ENCODE data around the gene KAZN.

DNA sequence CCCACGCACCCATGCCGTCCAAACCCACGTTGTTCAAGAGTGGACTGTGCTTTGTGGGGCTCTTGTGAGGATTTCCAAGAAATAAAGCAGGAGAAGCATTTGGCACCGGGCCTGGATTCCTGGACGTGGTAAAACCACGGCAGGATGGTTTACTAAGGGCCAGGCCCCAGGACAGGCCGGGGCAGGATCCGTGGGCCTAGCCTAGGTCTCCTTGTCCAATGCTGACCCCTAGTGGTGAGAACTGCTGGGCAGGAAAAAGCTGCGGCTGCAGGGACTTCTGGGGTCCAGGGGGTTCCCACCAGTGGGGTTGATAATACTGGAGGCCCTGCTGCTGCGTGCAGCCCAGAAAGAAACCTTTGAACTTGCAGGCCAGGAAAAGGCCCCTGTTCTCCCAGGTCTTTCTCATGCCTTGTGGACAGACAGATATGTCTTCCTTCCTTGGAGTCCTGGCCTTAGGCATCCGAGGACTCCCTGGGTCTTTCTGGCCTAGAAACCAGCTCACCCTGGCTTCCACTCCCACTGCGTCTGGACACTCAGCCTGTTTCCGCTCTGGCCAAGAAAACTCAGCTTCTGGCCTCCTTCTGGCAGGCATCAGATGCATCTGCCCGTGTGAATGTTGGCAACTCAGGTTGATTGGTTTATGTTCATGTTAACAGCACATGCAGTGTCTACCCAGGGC, 448.1 kb downstream of the KAZN start:
- TF ChIP-seq GLI4 (tag by site-specific recombination; IDR thresholded peaks at IDR 0.05): no peak
- TF ChIP-seq, protein P1, sequence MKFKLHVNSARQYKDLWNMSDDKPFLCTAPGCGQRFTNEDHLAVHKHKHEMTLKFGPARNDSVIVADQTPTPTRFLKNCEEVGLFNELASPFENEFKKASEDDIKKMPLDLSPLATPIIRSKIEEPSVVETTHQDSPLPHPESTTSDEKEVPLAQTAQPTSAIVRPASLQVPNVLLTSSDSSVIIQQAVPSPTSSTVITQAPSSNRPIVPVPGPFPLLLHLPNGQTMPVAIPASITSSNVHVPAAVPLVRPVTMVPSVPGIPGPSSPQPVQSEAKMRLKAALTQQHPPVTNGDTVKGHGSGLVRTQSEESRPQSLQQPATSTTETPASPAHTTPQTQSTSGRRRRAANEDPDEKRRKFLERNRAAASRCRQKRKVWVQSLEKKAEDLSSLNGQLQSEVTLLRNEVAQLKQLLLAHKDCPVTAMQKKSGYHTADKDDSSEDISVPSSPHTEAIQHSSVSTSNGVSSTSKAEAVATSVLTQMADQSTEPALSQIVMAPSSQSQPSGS (tag by site-specific recombination; IDR thresholded peaks at IDR 0.05; ENCODE audit: low read depth): no peak

Measured in HEK293 (cell line).